NOMO-1 treated with DMSO at 0.1 percent for 48 hours (cell line): Measurements from ENCODE around the gene UCP3.

ENCODE experiments used
- DNase-seq: peaks from one replicate; lab custom pipeline; 2025; ENCODE audit not compliant: unreplicated experiment; lab: John Stamatoyannopoulos, UW

The UCP3 gene

GRCh38 chr11:73980001-73980961, 28.6 kb downstream of the UCP3 start:
- DNase-seq: peak; percentile 74

- no peak for DNase-seq
These were observed 30.3 kb downstream of the UCP3 start for GRCh38 chr11:73978576-73979086.

GRCh38 chr11:73977856-73978519, 30.9 kb downstream of the UCP3 start:
- DNase-seq: no peak

- no peak for DNase-seq
These were observed 32.3 kb downstream of the UCP3 start for GRCh38 chr11:73976451-73977151.

GRCh38 chr11:73975479-73975757, 33.5 kb downstream of the UCP3 start:
- DNase-seq: no peak

GRCh38 chr11:73974604-73975478, 34.0 kb downstream of the UCP3 start:
- DNase-seq: no peak

- no peak for DNase-seq
These were observed 36.0 kb downstream of the UCP3 start for GRCh38 chr11:73972620-73973449.

GRCh38 chr11:73972187-73972586, 36.7 kb downstream of the UCP3 start:
- DNase-seq: no peak

GRCh38 chr11:73971175-73971719, 37.6 kb downstream of the UCP3 start:
- no peak for DNase-seq

GRCh38 chr11:73969991-73970800, 38.7 kb downstream of the UCP3 start:
- no peak for DNase-seq

- DNase-seq: no peak
These were observed 39.8 kb downstream of the UCP3 start for GRCh38 chr11:73969091-73969490.

GRCh38 chr11:73968356-73968966, 40.4 kb downstream of the UCP3 start:
- DNase-seq: no peak

- DNase-seq: no peak
These were observed 43.1 kb downstream of the UCP3 start for GRCh38 chr11:73965764-73966121.

- DNase-seq: no peak
These were observed 43.7 kb downstream of the UCP3 start for GRCh38 chr11:73965076-73965763.

GRCh38 chr11:73963861-73964260, 45.0 kb downstream of the UCP3 start:
- DNase-seq: no peak

- DNase-seq: no peak
These were observed 46.7 kb downstream of the UCP3 start for GRCh38 chr11:73962101-73962705.

- no peak for DNase-seq
These were observed 47.6 kb downstream of the UCP3 start for GRCh38 chr11:73961321-73961720.
